GM23338 (cell line): ENCODE measurements around the gene COPE. TPM values are rescaled to one million over a fixed set of nuclear protein-coding genes. Genes with fewer than 3 reads are reported as not detected.

Source experiments
- ATAC-seq: fragments of 200-7000 bp; cut with Tn5 transposase; 3 replicates; pipeline ENCODE4 v1.9.1; 2020
- DNase-seq: peaks from one replicate; pipeline ENCODE4 v3.0.0-alpha.2; 2015; ENCODE audit warnings: low spot score
- H2AFZ ChIP-seq: fragments of 200-600 bp; sonication (generic); 2 replicates; pipeline ENCODE4 v1.8.0; 2016; ENCODE audit warnings: antibody characterized with exemption, mild to moderate bottlenecking, moderate library complexity
- H3F3A ChIP-seq: fragments of 200-600 bp; sonication (generic); replicated peaks from 2 replicates; pipeline ENCODE4 v1.8.0; 2017; ENCODE audit warnings: antibody characterized with exemption, mixed run types, low read depth
- H3K27ac ChIP-seq: fragments of 200-600 bp; sonication (generic); 2 replicates; pipeline ENCODE4 v1.6.1; 2016; ENCODE audit warnings: low read depth
- H3K27me3 ChIP-seq: fragments of 200-600 bp; sonication (generic); 2 replicates; pipeline ENCODE4 v1.8.0; 2016; ENCODE audit warnings: mild to moderate bottlenecking, mixed run types, moderate library complexity; ENCODE audit not compliant: insufficient read depth
- H3K36me3 ChIP-seq: fragments of 200-600 bp; sonication (generic); 2 replicates; pipeline ENCODE4 v1.8.0; 2016; ENCODE audit warnings: mild to moderate bottlenecking; ENCODE audit not compliant: insufficient read depth
- H3K4me1 ChIP-seq: fragments of 200-600 bp; sonication (generic); 2 replicates; pipeline ENCODE4 v1.8.0; 2016; ENCODE audit warnings: mild to moderate bottlenecking, moderate library complexity; ENCODE audit not compliant: insufficient read depth
- H3K4me2 ChIP-seq: fragments of 200-600 bp; sonication (generic); 2 replicates; pipeline ENCODE4 v1.7.1; 2017; ENCODE audit warnings: mixed run types
- H3K4me3 ChIP-seq: fragments of 200-600 bp; sonication (generic); 2 replicates; pipeline ENCODE4 v1.6.1; 2016; ENCODE audit warnings: mixed run types
- H3K79me2 ChIP-seq: fragments of 200-600 bp; sonication (generic); replicated peaks from 2 replicates; pipeline ENCODE4 v1.8.0; 2017; ENCODE audit warnings: mild to moderate bottlenecking; ENCODE audit not compliant: insufficient read depth
- H3K9me2 ChIP-seq: fragments of 200-600 bp; sonication (generic); 2 replicates; pipeline ENCODE4 v1.8.0; 2017; ENCODE audit not compliant: insufficient read depth
- H4K20me1 ChIP-seq: fragments of 200-600 bp; sonication (generic); replicated peaks from 2 replicates; pipeline ENCODE4 v1.8.0; 2017; ENCODE audit warnings: mild to moderate bottlenecking; ENCODE audit not compliant: insufficient read depth
- H3K27ac Mint-ChIP-seq: 2 replicates; pipeline ENCODE4 v1.8.0; 2020; ENCODE audit warnings: inconsistent platforms, mild to moderate bottlenecking, moderate library complexity, mixed read lengths
- H3K27me3 Mint-ChIP-seq: 3 replicates; pipeline ENCODE4 v1.8.0; 2022; ENCODE audit warnings: low read depth, mild to moderate bottlenecking, moderate library complexity, mixed read lengths, inconsistent platforms; ENCODE audit not compliant: insufficient read depth, poor library complexity
- H3K36me3 Mint-ChIP-seq: 3 replicates; pipeline ENCODE4 v1.8.0; 2021; ENCODE audit warnings: low read depth, mild to moderate bottlenecking, inconsistent platforms, moderate library complexity, mixed read lengths
- H3K4me1 Mint-ChIP-seq: 3 replicates; pipeline ENCODE4 v1.8.0; 2020; ENCODE audit warnings: mild to moderate bottlenecking, inconsistent platforms, mixed read lengths
- H3K4me3 Mint-ChIP-seq: 3 replicates; pipeline ENCODE4 v1.8.0; 2021; ENCODE audit warnings: moderate library complexity, mild to moderate bottlenecking, inconsistent platforms, mixed read lengths
- H3K9me3 Mint-ChIP-seq: 3 replicates; pipeline ENCODE4 v1.8.0; 2020; ENCODE audit warnings: moderate library complexity, mild to moderate bottlenecking, inconsistent platforms, mixed read lengths
- CREB1 ChIP-seq: fragments of 250-450 bp; sonication (Bioruptor Pico); IDR thresholded peaks from 2 replicates; pipeline ENCODE4 v1.5.0; 2020; ENCODE audit warnings: low read depth, mild to moderate bottlenecking, moderate library complexity
- CTCF ChIP-seq, 2 experiments: fragments of 200-600 bp in 1 of 2; sonication (generic) in 1 of 2; conservative IDR thresholded peaks; 2 replicates each; pipeline versions ENCODE4 v1.5.1 to v1.6.1; 2016 to 2017; ENCODE audit warnings: antibody characterized with exemption in 2 of 2, low read depth in 2 of 2, mild to moderate bottlenecking in 2 of 2, moderate library complexity in 1 of 2
- ETS1 ChIP-seq: IDR thresholded peaks from 2 replicates; pipeline ENCODE4 v1.6.1; 2016; ENCODE audit warnings: antibody characterized with exemption
- EZH2phosphoT487 ChIP-seq: fragments of 200-600 bp; sonication (generic); IDR thresholded peaks from one replicate; pipeline ENCODE4 v1.8.1; 2018; ENCODE audit warnings: antibody characterized with exemption; ENCODE audit not compliant: unreplicated experiment
- NANOG ChIP-seq: IDR thresholded peaks from 2 replicates; pipeline ENCODE4 v1.6.1; 2016; ENCODE audit warnings: antibody characterized with exemption, borderline replicate concordance
- REST ChIP-seq: IDR thresholded peaks from one replicate; pipeline ENCODE4 v1.6.1; 2018; ENCODE audit warnings: antibody characterized with exemption; ENCODE audit not compliant: unreplicated experiment
- STAT1 ChIP-seq: IDR thresholded peaks from one replicate; pipeline ENCODE4 v1.6.1; 2016; ENCODE audit warnings: antibody characterized with exemption; ENCODE audit not compliant: unreplicated experiment
- ZNF114 ChIP-seq: fragments of 250-450 bp; sonication (Bioruptor Pico); IDR thresholded peaks from 2 replicates; pipeline ENCODE4 v1.5.0; 2020; ENCODE audit warnings: mild to moderate bottlenecking, moderate library complexity
- polyA plus RNA-seq: library from polyadenylated mRNA; unstranded; fragments of >200 nt; fragmentation: Nextera tagmentation; extraction: Ambion mirVana; gene quantifications from 2 replicates; pipeline ENCODE4 v1.2.1, GENCODE V29; 2016
- total RNA-seq: library from RNA; depleted of rRNA; stranded (reverse); fragments of >200 nt; shearing (Covaris generic); gene quantifications from 2 replicates; pipeline ENCODE4 v1.2.3, GENCODE V29; 2014

COPE gene
- total and polyA plus RNA-seq, 2 experiments from 2014 or later: 263 TPM

GRCh38 chr19:18898607-18899408 is 20.4 kb downstream of the COPE start (continued):
- TF ChIP-seq REST (no peak), ETS1 (no peak), NANOG (no peak), CREB1 (no peak), STAT1 (no peak), EZH2phosphoT487 (no peak)

- Histone ChIP-seq H3K9me2 (no peaks in the 10 kb centered on the region), H2AFZ (no peak overlapping the region), H3K79me2 (no peaks in the 10 kb centered on the region), H3F3A (peaks cover 2% of the 10 kb centered on the region; the same call in 1 of the 2 replicates), H3K4me2 (no peak overlapping the region), H3K4me3 (no peak overlapping the region), H3K27me3 (peaks cover 24% of the 10 kb centered on the region), H3K4me1 (no peaks in the 10 kb centered on the region; the same call in 1 of the 2 replicates), H3K27ac (no peak overlapping the region), H4K20me1 (no peaks in the 10 kb centered on the region; the same call in none of the 2 replicates), H3K36me3 (no peaks in the 10 kb centered on the region)
- Mint-ChIP-seq H3K4me1 (no peaks in the 10 kb centered on the region), H3K4me3 (no peak overlapping the region; the same call in 2 of the 3 replicates), H3K9me3 (no peaks in the 10 kb centered on the region), H3K27me3 (peaks cover 17% of the 10 kb centered on the region), H3K36me3 (peaks cover 9% of the 10 kb centered on the region), H3K27ac (no peak overlapping the region)
- ATAC-seq (no peak), DNase-seq (no peak)
- no peak for TF ChIP-seq REST
- TF ChIP-seq ETS1: no peak
- no peak for TF ChIP-seq ZNF114 (CRISPR knock-in tag)
- no peak for TF ChIP-seq CTCF (conservative IDR thresholded peaks at IDR 0.05; ENCODE audit: low read depth in 2 of 2)
Observed at GRCh38 chr19:18898081-18898606, 21.0 kb downstream of the COPE start.
